Mesothelial cell of epicardium (in vitro differentiated cells): ENCODE data around the gene SERPINA4. TPM values are rescaled to one million over a fixed set of nuclear protein-coding genes. Genes with fewer than 3 reads are reported as not detected.
"Not testable (repeated sequence)": the region's sequence is repeated elsewhere in the genome, so short reads cannot be mapped to it uniquely, and the experiment has no call there.

Experiments
- DNase-seq, 2 experiments: peaks; one replicate each; pipeline ENCODE4 v3.0.0; 2021; ENCODE audit warnings: low spot score in 2 of 2; ENCODE audit not compliant: unreplicated experiment in 2 of 2
- H3K27ac Mint-ChIP-seq: 2 replicates; pipeline ENCODE4 v1.8.0; 2021; ENCODE audit warnings: mixed read lengths
- H3K27me3 Mint-ChIP-seq: 2 replicates; pipeline ENCODE4 v1.8.0; 2021; ENCODE audit warnings: low read depth, mixed read lengths
- H3K36me3 Mint-ChIP-seq: 2 replicates; pipeline ENCODE4 v1.8.0; 2021; ENCODE audit warnings: mixed read lengths
- H3K4me1 Mint-ChIP-seq: 2 replicates; pipeline ENCODE4 v1.8.0; 2021; ENCODE audit warnings: mixed read lengths
- H3K4me3 Mint-ChIP-seq: 2 replicates; pipeline ENCODE4 v1.8.0; 2021; ENCODE audit warnings: mild to moderate bottlenecking, moderate library complexity, mixed read lengths
- H3K9me3 Mint-ChIP-seq: 2 replicates; pipeline ENCODE4 v1.8.0; 2021; ENCODE audit warnings: mixed read lengths
- CTCF ChIP-seq: fragments of 200-600 bp; sonication (generic); IDR thresholded peaks from one replicate; pipeline ENCODE4 v1.5.0; 2021; ENCODE audit warnings: antibody characterized with exemption; ENCODE audit not compliant: unreplicated experiment
- total RNA-seq: library from RNA; stranded (reverse); gene quantifications from 3 replicates; pipeline ENCODE4 v1.2.1, GENCODE V29; 2021

SERPINA4 gene
- total RNA-seq, 1 donor from 2014 or later, result not detected

- TF ChIP-seq CTCF, result no peak
- no peak overlapping the region for H3K27ac Mint-ChIP-seq
- peaks cover 10% of the 10 kb centered on the region for H3K27me3 Mint-ChIP-seq
- no peak for DNase-seq
- peaks cover 4% of the 10 kb centered on the region for H3K9me3 Mint-ChIP-seq
- H3K36me3 Mint-ChIP-seq, result no peaks in the 10 kb centered on the region
- H3K4me3 Mint-ChIP-seq, result no peak overlapping the region
- no peaks in the 10 kb centered on the region for H3K4me1 Mint-ChIP-seq
These were observed 13.1 kb downstream of the SERPINA4 start for GRCh38 chr14:94574336-94574735.

GRCh38 chr14:94575730-94576585 is 14.7 kb downstream of the SERPINA4 start:
- no peak for DNase-seq
- peaks cover 13% of the 10 kb centered on the region for H3K27me3 Mint-ChIP-seq
- no peaks in the 10 kb centered on the region for H3K36me3 Mint-ChIP-seq
- peaks cover 4% of the 10 kb centered on the region for H3K9me3 Mint-ChIP-seq
- no peak for TF ChIP-seq CTCF
- H3K4me1 Mint-ChIP-seq, result no peaks in the 10 kb centered on the region
- H3K27ac Mint-ChIP-seq, result no peak overlapping the region
- H3K4me3 Mint-ChIP-seq, result no peak overlapping the region

GRCh38 chr14:94577472-94577871 is 16.2 kb downstream of the SERPINA4 start:
- not testable (repeated sequence) for H3K4me1 Mint-ChIP-seq, H3K27ac Mint-ChIP-seq, H3K9me3 Mint-ChIP-seq, H3K4me3 Mint-ChIP-seq, DNase-seq, H3K36me3 Mint-ChIP-seq
- H3K27me3 Mint-ChIP-seq, result peaks cover 13% of the 10 kb centered on the region

GRCh38 chr14:94578712-94579111 is 17.5 kb downstream of the SERPINA4 start:
- Mint-ChIP-seq H3K36me3 (no peaks in the 10 kb centered on the region), H3K9me3 (peaks cover 4% of the 10 kb centered on the region), H3K4me1 (no peaks in the 10 kb centered on the region), H3K4me3 (no peak overlapping the region), H3K27ac (no peak overlapping the region), H3K27me3 (peaks cover 12% of the 10 kb centered on the region)
- no peak for DNase-seq
- TF ChIP-seq CTCF, result no peak

- Mint-ChIP-seq H3K27ac (no peak within 1 kb of the TSS), H3K4me1 (no peaks in the 10 kb centered on the region), H3K27me3 (peaks cover 10% of the 10 kb centered on the region), H3K9me3 (peaks cover 4% of the 10 kb centered on the region), H3K4me3 (no peak within 1 kb of the TSS), H3K36me3 (no peaks in the 10 kb centered on the region)
- DNase-seq, result no peak
- TF ChIP-seq CTCF, result no peak
These were observed 20.1 kb downstream of the SERPINA4 start, which contains the start of gene SERPINA5 for GRCh38 chr14:94581127-94581999. SERPINA5 (plus strand) TSS chr14:94581426; CDS start chr14:94587363, 5,937 bp downstream.
